ENCODE data around the gene ELMO1. TPM values are rescaled to one million over a fixed set of nuclear protein-coding genes. Genes with fewer than 3 reads are reported as not detected.

ELMO1 gene
- total RNA-seq, 2 donors from 2014 or later = 66.0 to 72.2 TPM

DNA sequence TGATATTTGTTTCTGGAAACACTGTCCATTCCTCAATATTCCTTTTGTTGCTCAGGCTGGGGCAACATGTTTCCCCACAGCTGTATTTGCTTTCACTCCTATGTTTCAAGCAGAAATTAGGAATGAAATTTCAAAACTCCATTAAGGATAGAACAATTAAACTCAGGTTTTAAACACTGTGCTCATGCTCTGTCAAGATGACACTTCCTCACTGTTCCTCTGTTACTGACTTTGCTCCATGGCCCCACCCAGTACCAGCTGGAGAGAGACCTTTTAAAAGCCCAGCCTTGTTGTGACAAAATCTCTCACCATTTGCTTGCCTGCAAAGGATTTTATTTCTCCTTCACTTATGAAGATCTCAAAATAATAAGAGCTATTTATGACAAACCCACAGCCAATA, 197.4 kb downstream of the ELMO1 start:
- ATAC-seq (ENCODE audit: insufficient number of reproducible peaks, low FRiP score, low read depth) (no peak), DNase-seq (ENCODE audit: low spot score) (no peak)
- H3K36me3 ChIP-seq = no peaks in the 10 kb centered on the region
- TF ChIP-seq, protein P1, sequence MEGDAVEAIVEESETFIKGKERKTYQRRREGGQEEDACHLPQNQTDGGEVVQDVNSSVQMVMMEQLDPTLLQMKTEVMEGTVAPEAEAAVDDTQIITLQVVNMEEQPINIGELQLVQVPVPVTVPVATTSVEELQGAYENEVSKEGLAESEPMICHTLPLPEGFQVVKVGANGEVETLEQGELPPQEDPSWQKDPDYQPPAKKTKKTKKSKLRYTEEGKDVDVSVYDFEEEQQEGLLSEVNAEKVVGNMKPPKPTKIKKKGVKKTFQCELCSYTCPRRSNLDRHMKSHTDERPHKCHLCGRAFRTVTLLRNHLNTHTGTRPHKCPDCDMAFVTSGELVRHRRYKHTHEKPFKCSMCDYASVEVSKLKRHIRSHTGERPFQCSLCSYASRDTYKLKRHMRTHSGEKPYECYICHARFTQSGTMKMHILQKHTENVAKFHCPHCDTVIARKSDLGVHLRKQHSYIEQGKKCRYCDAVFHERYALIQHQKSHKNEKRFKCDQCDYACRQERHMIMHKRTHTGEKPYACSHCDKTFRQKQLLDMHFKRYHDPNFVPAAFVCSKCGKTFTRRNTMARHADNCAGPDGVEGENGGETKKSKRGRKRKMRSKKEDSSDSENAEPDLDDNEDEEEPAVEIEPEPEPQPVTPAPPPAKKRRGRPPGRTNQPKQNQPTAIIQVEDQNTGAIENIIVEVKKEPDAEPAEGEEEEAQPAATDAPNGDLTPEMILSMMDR (IDR thresholded peaks at IDR 0.05) = no peak
- H3K27me3 ChIP-seq (replicated peaks; ENCODE audit: insufficient read depth) = no peaks in the 10 kb centered on the region
- H3K9me3 ChIP-seq = no peaks in the 10 kb centered on the region
- H3K4me3 ChIP-seq = no peak overlapping the region
- H3K4me1 ChIP-seq (ENCODE audit: control insufficient read depth in 1 of 2, low read depth in 2 of 2) = peaks cover 0 to 18% of the 10 kb centered on the region in 2 donors
- no peak overlapping the region for H3K27ac ChIP-seq

DNA sequence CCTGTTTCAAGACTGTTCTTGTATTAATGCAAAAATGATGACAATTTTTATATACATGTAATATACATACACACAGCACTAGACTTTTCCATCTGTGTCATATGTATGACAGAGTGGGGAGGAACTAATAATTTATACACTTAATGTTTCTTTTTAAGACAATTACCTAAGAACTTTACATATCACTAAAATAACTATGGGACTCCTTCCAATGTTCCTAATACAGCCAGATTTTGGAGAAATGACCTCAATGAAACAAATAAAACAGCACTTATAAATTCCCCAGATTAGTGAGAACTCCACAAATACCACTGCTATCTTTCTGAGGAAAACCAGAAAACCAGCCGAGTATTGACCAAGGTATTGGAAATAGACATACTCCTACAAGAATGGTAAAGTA, 199.4 kb downstream of the ELMO1 start:
- ATAC-seq (ENCODE audit: insufficient number of reproducible peaks, low FRiP score, low read depth) (no peak), DNase-seq (ENCODE audit: low spot score) (no peak)
- Histone ChIP-seq H3K27ac (no peak overlapping the region), H3K4me1 (ENCODE audit: control insufficient read depth in 1 of 2, low read depth in 2 of 2) (peaks cover 0 to 18% of the 10 kb centered on the region in 2 donors), H3K27me3 (replicated peaks; ENCODE audit: insufficient read depth) (no peaks in the 10 kb centered on the region), H3K9me3 (no peaks in the 10 kb centered on the region), H3K36me3 (no peaks in the 10 kb centered on the region), H3K4me3 (no peak overlapping the region)
- TF ChIP-seq, protein P1 (IDR thresholded peaks at IDR 0.05) = no peak

DNA sequence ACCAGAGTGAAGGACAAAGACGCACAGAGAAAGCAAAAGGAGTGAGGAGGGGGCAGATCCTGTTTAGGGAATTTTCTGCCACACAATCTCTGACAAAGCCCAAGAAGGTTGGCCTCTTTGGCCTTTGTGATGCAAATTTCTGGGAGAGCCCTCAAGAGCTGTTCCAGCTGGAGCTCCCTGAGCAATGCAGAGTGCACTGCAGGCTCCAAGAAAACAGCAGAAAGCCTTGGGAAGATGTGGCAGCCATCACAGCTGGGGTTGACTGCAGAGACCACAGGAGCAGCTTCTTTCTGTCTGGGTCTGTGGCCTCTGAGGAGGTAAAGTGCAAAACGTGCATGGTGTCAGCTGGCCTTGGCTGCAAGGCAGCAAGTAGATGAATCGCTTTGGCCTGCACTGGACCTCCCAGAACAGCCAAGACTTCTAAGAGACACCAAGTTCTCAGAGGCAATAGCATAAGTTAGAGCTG, 200.2 kb downstream of the ELMO1 start:
- Histone ChIP-seq H3K4me3 (no peak overlapping the region), H3K9me3 (no peaks in the 10 kb centered on the region), H3K27me3 (replicated peaks; ENCODE audit: insufficient read depth) (no peaks in the 10 kb centered on the region), H3K27ac (no peak overlapping the region), H3K4me1 (ENCODE audit: control insufficient read depth in 1 of 2, low read depth in 2 of 2) (peaks cover 0 to 18% of the 10 kb centered on the region in 2 donors), H3K36me3 (no peaks in the 10 kb centered on the region)
- TF ChIP-seq, protein P1 (IDR thresholded peaks at IDR 0.05) = no peak
- no peak for DNase-seq (ENCODE audit: low spot score)
- ATAC-seq (ENCODE audit: insufficient number of reproducible peaks, low FRiP score, low read depth) = no peak

DNA sequence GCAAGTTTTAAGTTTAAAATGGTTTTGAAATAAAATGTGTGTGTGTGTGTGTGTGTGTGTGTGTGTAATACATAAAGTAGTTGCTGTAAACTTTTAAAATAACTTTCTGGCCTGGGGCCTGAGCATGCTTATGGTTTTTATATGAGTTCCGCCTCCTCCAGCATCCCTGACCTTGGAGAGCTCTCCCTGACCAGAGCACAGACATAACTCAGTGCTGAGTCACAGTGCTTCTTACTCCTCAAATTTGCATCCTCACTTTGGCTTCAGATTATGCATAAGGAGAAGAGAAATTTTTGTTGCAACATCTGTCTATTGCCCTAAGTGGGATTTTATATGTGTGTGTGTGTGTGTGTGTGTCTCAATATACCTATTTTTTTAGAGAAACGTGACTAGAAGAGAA, 200.8 kb downstream of the ELMO1 start:
- no peaks in the 10 kb centered on the region for H3K36me3 ChIP-seq
- ATAC-seq (ENCODE audit: insufficient number of reproducible peaks, low FRiP score, low read depth) (no peak), DNase-seq (ENCODE audit: low spot score) (no peak)
- H3K4me1 ChIP-seq (ENCODE audit: control insufficient read depth in 1 of 2, low read depth in 2 of 2) = peaks cover 0 to 18% of the 10 kb centered on the region in 2 donors
- H3K9me3 ChIP-seq = no peaks in the 10 kb centered on the region
- no peak overlapping the region for H3K27ac ChIP-seq
- no peak overlapping the region for H3K4me3 ChIP-seq
- H3K27me3 ChIP-seq (replicated peaks; ENCODE audit: insufficient read depth) = no peaks in the 10 kb centered on the region
- TF ChIP-seq, protein P1 (IDR thresholded peaks at IDR 0.05) = no peak

DNA sequence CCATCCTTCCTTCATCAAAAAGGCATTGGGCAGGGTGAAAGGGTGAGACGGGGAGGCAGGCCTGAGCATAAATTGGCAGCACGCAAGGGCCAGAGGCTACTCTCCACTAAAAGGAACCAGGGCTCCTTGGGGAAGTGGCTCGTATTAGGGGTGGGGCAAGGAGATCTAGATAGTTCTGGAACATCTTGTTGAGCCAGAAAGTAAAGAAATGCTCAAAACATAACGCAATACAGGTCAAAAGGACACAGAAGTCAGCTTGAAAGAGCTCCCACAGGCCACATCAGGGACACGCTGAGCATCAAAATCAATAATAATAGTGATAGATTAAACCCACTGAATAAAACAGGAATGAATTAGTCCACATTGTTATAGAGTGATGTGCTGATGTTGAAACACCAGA, 203.1 kb downstream of the ELMO1 start:
- DNase-seq (ENCODE audit: low spot score) (no peak), ATAC-seq (ENCODE audit: insufficient number of reproducible peaks, low FRiP score, low read depth) (no peak)
- H3K27ac ChIP-seq = no peak overlapping the region
- H3K27me3 ChIP-seq (replicated peaks; ENCODE audit: insufficient read depth) = no peaks in the 10 kb centered on the region
- H3K4me3 ChIP-seq = no peak overlapping the region
- TF ChIP-seq, protein P1 (IDR thresholded peaks at IDR 0.05) = no peak
- no peaks in the 10 kb centered on the region for H3K36me3 ChIP-seq
- peaks cover 0 to 18% of the 10 kb centered on the region in 2 donors for H3K4me1 ChIP-seq (ENCODE audit: control insufficient read depth in 1 of 2, low read depth in 2 of 2)
- no peaks in the 10 kb centered on the region for H3K9me3 ChIP-seq

Measured in thoracic aorta (tissue), 2 donors.